ELF-1 (cell line): ENCODE results near the gene GPR176.
"Not testable (repeated sequence)": the region's sequence is repeated elsewhere in the genome, so short reads cannot be mapped to it uniquely, and the experiment has no call there.

ENCODE experiments used
- DNase-seq: peaks from one replicate; pipeline ENCODE4 v3.0.0-alpha.2; 2016; ENCODE audit warnings: low read depth, low spot score

Gene GPR176

DNA sequence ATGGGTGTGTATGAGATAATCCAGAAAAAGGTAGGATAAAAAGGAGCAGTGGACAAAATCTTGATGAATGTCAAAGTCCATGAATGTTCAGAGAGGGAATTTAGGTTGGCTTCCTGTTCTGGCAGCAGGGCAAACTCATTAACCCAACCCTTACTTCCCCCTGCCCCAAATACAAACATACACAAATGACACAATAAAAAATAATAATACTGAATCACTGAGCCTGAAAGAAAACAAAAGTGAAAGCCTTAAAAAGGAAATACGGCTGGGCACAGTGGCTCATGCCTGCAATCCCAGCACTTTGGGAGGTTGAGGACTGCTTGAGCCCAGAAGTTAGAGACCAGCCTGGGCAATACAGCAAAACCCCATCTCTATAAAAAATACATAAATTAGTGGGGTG, 62.9 kb downstream of the GPR176 start:
- DNase-seq = no peak

DNA sequence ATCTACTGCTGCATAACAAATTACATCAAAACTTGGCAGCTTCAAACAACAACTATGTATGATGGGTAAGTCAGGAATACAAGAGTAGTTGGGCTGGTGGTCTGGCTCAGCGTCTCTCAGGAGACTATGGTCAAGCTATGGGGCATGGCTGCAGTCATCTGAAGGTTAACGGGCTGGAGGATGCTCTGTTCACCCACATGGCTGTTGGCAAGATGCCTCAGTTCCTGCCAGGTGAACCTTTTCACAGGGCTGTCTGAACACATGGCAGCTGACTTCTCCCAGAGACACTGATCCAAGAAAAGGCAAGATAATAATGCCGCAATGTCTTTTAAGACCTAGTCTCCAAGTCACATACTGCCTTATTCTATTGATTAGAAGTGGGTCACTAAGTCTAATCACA, 63.7 kb downstream of the GPR176 start:
- no peak for DNase-seq

DNA sequence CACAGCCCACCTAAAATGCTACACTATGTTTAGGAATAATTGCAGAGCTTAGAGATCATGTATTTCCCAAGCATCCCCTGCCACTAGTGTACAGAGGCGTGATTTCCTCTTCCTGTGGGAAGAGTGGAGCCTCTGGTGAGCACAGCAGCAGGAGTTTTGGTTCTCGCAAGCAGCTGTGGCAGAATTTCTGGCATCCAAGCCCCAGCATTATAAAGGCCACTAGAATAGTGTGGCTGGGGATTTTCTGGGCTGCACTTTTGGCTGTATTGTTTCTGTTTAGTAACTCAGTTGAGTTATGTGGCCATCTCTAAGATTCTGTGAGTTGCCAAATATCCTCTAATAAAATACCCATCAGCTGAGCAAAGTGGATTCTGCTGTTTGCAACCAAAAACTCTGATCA, 64.7 kb downstream of the GPR176 start:
- no peak for DNase-seq

DNA sequence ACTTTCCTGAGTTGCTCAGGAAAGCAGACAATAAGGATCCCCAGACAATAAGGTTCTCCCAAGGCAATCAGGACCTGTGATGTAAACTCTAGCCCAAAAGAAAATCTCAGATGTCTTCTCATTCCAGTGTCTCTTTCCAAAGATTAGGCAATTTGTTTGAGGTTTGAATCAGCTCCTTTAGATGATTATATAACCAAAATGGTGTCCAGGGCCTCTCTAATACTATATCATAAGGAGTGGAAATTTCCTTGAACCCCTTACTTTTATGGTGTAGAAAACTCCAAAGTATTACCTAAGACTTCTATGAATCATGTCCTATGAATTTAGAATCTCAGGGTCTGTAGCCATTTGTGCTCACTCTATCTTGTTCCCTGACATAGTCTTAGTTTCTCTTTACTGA, 65.9 kb downstream of the GPR176 start:
- DNase-seq = no peak

DNA sequence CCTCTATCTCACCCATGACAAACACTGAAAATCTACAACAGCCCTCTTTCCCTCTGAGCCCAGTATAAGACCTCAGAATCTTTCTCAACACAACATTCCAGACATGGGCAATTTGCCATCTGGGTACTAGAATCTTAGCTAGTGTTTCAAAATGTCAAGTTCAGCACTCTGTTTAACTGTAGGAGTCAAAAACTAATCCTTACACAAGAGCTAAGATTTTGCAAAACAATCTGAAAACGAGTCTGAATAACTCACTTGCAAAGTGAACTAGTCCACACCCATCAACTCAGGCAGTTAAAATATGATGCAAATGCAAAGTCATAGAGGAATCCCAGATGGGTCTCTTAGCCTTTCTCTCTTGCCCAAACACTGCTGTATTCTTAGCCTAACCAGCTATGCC, 67.8 kb downstream of the GPR176 start:
- DNase-seq = no peak

DNA sequence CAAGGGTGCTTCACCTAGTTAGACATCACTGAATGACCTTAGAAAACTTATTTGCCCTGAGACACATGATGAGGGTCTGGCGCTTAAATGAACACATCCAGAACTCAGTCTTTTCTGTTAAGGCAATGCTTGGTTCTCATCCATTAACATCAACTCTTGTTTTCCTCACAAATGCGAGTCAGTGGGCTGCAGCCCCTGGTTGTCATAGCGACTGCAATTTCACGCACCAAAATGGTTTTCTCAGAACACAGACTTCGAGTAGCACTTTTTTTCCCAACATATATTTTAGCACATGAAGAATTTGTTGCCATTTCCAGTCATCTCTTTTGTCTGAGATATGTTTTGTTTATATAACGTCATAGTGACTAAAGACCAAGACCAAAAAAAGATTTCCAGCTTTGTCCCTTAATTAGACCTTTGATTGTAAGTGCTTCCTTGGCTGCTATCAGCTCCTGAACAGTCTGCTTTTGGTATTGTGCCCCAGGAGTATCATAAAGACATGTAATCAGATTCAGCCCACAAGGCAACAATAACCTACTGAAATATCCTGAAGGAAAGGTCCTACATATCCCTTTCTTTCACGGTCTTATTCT, 68.5 kb downstream of the GPR176 start:
- DNase-seq = no peak

DNA sequence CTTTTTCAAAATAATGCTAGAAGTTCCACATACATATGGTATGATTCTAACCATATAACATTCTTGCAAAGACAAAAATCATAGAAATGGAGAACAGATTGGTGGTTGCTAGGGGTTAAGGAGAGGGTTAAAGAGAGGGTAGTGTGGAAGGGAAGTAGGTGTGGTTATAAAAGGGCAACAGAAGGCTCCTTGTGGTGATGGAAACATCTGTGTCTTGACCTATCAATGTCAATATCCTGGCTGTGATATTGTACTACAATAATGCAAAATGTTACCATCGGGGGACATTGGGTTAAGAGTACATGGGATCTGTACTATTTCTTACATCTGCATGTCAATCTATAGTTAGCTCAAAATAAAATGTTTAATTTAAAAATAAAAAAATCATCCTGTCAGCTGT, 69.6 kb downstream of the GPR176 start:
- DNase-seq = no peak

DNA sequence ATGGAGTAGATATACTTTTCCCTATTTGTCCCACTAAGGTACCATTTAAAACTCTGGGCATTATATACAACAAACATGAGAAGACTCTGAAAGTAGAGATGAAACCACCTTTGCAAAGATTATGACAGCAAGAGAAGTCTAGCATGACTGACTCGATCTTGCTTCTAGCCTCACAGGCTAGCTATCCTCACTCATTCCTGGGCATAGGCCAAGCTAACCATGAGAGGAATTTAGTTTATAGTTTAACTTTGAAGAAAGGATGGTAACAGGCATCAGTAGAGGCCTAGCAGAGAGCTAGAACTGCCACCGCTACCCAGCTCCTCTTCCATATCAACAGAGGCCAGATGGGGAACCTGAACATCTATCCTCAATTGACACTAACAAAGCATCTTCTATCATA, 74.0 kb downstream of the GPR176 start:
- DNase-seq = no peak

DNA sequence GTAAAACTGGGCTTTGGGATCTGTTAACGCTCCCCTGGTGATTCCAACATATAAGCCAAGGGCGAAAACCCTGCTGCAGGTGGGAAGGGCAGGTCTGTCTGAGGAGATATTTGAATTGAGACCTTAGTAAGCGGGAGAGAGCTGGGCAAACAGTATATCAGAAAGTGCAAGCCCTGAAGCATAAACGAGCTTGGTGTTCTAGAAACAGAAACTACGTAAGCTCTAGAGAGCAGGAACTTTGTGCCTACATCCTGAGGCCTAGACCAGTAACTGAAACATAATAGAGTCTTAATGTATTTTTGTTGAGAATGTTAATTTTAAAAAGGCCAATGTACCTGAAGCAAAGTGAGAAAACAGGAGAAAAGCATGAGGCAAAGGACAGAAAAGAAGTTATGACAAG, 74.5 kb downstream of the GPR176 start:
- no peak for DNase-seq

DNA sequence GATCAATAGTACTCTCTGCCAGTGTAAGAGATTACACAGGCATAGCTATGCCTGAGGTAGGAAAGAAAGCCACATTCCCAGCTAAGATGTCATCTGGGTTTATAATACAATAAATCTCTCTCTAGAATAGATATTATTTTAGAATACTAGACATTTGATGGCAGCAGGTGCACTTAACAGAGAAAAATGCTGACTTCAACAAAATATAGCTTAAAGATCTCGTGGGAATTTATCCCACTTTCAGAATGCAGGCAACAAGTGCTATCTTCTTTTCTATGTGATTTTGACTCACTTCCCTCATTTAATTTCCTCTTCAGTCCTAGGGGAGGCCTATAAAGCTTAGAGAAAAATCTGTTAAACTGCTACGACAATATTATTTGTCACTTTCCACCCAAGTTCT, 76.5 kb downstream of the GPR176 start:
- DNase-seq = no peak

DNA sequence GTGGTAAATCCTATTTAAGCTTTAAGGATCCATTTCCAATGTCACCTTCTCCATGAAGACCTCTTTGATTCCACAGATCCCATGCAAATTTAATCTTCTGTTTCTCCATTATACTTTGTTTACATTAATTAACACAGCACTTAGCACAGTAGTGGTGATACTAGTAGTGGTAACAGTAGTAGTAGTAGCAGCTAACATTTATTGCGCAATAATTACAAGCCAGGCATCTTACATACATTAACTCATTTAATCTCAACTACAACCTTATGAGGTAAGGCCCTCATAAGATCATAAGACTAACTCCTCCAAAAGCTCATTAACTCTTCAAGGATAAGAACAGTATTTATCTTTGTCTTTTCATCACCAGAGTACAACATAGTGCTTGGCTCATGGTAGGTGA, 82.6 kb downstream of the GPR176 start:
- DNase-seq = no peak

DNA sequence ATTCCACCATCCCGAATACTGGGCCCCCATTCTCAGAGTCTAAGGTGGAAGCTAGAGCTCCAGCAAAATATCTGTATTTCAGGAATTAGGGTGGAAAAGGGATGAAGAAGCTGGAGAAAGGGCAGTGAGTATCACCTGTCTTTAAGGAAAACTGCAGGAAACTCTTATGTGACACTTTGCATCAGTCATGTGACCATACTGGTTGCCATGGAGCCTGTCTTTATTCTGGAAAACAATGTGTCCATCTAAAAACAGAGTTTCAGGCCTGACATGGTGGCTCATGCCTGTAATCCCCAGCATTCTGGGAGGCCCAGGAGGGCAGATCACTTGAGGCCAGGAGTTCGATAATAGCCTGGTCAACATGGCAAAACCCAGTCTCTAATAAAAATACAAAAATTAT, 84.5 kb downstream of the GPR176 start:
- no peak for DNase-seq

DNA sequence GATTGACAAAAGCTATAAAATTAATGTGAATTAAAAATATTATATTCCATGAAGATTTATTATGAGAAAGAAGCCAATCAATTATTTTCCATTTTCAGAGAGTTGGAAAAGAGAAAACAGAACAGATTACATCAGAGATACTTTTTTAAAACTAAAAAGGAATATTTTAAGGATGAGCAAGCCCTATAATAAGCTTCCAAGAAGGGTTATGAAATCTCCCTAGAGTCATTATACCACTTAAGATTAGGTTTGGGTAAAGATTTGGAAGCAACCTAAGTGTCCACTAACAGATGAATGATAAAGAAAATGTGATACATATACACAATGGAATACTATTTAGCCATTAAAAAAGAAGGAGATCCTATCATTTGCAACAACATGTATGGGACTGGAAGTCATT, 85.8 kb downstream of the GPR176 start:
- DNase-seq = no peak

DNA sequence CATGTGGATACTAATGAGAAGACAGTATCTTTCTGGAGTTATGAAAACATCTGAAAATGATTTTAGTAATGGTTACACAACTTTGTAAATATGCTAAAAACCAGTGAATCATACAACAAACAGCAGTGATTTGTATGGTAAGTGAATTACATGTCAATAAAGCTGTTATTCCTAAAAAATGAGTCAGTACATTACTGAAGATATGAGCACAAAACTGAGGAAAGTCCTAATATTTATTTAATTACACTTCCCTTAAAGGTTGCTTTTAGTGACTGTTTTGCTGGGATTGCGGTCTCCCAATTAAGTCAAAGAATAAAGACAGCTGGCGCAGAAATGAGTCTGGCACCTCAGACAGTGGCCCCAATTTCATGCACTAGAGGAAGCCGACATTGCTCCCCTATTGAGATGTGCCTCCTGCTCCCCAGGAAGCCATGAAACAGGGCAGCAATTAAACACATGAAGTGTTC, 86.5 kb downstream of the GPR176 start:
- DNase-seq = no peak

DNA sequence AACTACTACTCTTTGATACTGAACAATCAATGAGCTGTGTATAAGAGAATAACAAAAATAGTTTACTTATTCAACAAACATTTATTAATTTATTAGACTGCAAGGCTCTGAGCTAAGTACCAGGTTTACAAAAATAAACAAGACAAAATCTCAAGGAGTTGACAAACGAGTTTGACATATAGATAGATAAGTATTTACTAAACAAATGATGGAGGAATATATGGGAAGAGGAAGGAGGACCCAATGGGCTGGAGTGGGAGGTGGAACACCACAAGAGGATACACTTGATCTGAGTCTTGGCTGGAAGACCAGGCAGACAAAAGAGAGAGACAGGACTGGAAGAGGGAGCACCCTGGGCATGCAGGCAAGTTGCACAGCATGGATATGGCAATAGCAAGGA, 89.9 kb downstream of the GPR176 start:
- no peak for DNase-seq

DNA sequence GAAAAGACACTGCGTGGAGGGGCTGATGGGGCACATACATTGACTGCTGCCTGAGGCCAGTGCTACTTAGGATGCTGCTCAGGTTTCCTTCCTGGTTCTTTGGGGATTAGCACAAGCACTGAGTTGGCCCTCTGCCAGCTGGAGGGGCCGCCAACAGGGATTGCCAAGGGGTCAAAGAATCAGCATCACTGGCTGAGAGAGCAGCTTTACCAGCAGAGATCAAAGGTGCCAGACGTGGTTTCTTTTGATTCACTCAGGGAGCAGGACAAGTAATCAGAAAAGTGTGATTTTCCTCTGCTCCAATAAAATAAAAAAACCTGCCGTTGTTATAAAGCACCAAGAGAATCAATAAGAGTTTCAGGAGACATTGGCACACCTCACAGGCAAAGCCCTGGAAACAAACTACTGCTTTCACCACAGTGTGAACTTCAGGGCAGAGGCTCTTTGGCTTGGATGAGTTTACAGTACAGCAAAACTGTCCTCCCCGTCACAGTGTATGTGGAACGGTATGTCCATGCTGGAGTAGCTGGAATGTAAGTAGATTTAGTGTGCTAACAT, 91.6 kb downstream of the GPR176 start:
- DNase-seq = no peak

DNA sequence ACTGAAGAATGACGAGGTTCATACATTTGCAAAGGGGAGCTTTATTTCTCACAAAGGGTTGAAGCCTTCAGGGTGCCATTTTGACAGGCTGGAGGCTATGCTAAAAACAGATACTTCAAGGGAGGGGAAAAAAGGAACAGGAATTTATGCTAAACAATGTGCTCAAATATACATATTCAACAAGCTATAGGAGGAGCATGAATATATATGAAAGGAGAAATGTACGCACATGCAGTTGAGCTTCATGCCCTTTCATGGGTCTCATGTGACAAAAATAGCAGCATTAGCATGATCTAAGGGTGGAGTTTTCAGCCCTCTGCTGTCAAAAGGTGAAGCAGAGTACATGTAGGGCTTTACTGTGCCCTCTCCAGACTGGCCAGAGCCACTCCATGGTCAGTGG, 93.1 kb downstream of the GPR176 start:
- DNase-seq = no peak

DNA sequence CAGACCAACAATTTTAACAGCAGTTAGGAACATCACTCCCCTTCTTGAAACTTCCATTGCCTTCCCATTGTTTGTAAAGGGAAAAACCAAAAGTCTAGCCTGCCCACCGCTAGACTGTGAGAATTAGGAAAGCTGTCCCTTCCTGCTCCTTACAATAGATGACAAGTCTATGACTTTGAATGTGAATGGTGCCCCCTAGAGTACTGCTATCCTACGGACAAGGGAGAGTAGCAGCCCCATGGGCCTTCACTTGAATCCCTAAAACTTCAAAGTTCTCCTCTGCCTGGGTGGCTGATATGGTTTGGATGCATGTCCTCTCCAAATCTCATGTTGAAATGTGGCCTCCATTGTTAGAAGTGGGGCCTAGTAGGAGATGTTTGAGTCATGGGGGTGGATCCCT, 96.4 kb downstream of the GPR176 start:
- DNase-seq = no peak

DNA sequence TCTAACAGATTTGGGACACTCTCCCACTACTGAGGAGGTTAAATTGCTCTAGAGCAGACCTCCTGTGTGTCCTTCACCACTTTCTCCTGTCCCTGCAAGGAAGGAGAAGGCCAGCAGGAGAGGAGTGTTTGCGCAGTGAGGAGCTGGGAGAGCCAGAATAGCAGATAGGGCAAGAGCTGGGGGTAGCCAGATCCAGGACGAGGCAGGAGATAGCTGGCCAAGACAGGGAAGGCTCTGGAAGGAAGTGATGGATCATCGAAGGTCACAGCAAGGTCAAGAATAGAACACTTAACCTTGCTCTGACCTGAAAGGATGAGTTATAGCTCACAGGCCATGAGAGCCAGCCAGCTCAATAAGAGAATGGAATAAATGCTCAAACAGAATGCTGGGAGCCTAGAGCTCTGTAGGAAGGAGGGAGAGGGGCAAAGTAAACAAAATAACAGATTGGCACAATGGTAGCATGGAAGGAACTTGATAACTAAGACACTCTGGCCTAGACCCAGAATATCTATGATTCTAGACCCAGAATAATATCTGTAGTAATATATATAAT, 99.9 kb downstream of the GPR176 start:
- no peak for DNase-seq

DNA sequence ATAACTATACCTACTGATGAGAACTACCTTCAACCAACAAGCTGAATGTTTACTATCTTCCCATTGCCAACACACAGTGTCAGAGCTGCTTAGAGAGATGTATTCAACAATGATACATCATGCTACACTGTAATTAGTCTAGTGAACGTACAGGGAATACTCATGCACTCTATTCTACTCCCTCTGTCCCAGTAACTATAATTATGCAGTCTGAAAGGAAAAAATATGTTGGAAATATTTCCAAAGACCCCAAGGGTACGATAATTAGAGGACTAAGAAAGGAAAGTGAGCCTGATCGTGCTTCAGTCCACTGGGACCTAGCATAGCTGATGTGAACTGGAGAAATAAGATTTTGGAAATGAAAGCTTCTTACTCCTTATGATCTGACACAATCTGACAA, 100.5 kb downstream of the GPR176 start:
- DNase-seq = no peak

DNA sequence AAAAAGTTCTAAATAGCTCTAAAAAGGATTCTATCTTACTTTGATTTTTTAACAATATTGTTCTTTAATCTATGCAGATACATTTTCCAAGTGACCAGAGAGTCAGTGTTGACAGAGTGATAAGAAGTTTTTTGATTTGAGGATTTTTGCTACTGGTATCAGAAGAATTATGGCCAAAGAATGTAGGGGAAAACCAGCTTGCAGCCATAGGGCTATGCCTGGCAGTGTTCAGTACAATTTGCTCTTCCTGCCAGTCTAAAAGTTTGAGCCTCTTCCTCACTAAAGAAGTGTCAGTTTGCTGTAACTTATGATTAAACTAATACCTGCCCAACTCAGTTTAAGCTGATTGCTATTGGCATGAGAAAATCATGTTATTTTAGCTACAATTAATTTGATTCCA, 102.2 kb downstream of the GPR176 start:
- DNase-seq = no peak

DNA sequence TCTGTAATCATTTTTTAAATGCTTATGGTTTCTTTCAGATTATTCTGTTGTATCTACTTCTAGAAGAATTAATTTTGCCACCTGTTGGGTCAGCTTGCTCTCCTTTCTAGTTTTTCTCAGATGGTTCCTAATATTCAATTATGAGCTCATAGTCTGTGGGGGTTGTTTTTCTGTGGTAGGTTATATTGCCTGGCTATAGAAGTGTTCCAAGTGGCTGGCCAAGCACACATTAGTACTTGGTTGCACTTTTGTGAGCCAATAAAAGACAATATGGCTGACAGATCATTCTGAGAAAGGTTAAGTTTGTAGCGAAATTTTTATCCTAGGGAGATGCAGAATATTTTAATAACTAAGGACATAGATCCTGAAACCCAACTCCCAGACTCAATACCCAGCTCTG, 105.6 kb downstream of the GPR176 start:
- DNase-seq = no peak

DNA sequence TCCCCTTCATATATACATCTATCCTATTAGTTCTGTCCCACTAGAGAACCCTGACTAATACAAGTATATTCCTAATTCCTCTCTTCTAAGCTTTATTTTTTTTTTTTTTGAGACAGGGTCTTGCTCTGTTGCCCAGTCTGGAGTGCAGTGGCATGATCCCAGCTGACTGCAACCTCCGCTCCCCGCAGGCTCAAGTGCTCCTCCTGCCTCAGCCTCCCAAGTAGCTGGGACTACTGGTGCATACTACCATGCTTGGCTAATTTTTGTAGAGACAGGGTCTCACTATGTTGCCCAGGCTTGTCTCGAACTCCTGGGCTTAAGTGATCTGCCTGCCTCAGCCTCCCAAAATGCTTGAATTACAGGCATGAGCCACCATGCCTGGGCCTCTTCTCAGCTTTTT, 107.4 kb downstream of the GPR176 start:
- not testable (repeated sequence) for DNase-seq

DNA sequence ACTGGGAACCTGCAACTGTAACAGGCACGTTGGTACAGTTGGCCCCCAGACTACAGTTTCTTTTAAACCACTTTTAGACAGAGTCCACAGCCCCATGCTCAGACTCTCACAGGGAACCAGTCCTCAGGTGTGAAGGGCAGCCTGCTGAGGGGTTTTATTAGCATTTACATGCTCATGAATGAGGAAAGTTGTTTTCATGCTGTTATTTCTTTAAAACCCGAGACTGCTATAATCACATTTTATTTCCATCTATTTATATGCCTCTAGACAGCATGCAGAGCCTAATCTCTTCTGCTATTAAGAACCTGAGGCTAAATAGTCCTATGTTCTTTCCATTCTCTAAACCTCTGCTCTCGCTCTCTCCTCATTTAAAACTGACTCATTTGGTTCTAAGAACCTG, 111.2 kb downstream of the GPR176 start:
- no peak for DNase-seq
